Measurements from ENCODE around the gene ABCC1.

- TF ChIP-seq CTCF (IDR thresholded peaks at IDR 0.05), result no peak
- no peak for TF ChIP-seq POLR2A (IDR thresholded peaks at IDR 0.05)
These were observed 745 bp upstream of the ABCC1 start for GRCh38 chr16:15948532-15949209.
